Uterine smooth muscle cell (primary cell): ENCODE results near the gene FUT7. TPM values are rescaled to one million over a fixed set of nuclear protein-coding genes. Genes with fewer than 3 reads are reported as not detected.

ENCODE experiments used
- total RNA-seq: library from RNA; depleted of rRNA; stranded (reverse); fragments of >200 nt; gene quantifications from 2 replicates; pipeline ENCODE4 v1.2.3, GENCODE V29; 2014

FUT7 gene
- total RNA-seq, result not detected in 2 replicates

GRCh38 chr9:137031904-137032640 lies at the start of gene FUT7:
Gene FUT7, minus strand, starts transcription at chr9:137032088. Its CDS starts 97 bp downstream, at chr9:137031991.

GRCh38 chr9:137077010-137077747 lies 45.3 kb upstream of the FUT7 start, which contains the start of gene UAP1L1:
Gene UAP1L1, plus strand, starts transcription at chr9:137077517. Its CDS starts 16 bp downstream, at chr9:137077533.

GRCh38 chr9:137070201-137070905 lies 38.5 kb upstream of the FUT7 start, which contains the start of gene SAPCD2:
Gene SAPCD2, minus strand, starts transcription at chr9:137070557. Its CDS starts 97 bp downstream, at chr9:137070460.

GRCh38 chr9:137053944-137054931 lies 22.4 kb upstream of the FUT7 start, which contains the start of gene ENTPD2:
Gene ENTPD2, minus strand, starts transcription at chr9:137054061. Its CDS starts 64 bp downstream, at chr9:137053997.

GRCh38 chr9:137046088-137046787 lies 14.3 kb upstream of the FUT7 start, which contains the start of gene NPDC1:
Gene NPDC1, minus strand, starts transcription at chr9:137046177. Its CDS starts 188 bp downstream, at chr9:137045989.

GRCh38 chr9:137027369-137028262 lies 4.3 kb downstream of the FUT7 start, which contains the start of gene ABCA2:
Gene ABCA2, minus strand, starts transcription at chr9:137028237. Its CDS starts 97 bp downstream, at chr9:137028140.

GRCh38 chr9:136996361-136997292 lies 35.3 kb downstream of the FUT7 start, which contains the start of gene CLIC3:
Gene CLIC3, minus strand, starts transcription at chr9:136996568. Its CDS starts 25 bp downstream, at chr9:136996543.

GRCh38 chr9:136991993-136992818 lies 39.7 kb downstream of the FUT7 start, which contains the start of gene PAXX:
Gene PAXX, plus strand, starts transcription at chr9:136992422. Its CDS starts 22 bp downstream, at chr9:136992444.

GRCh38 chr9:136982232-136983051 lies 49.4 kb downstream of the FUT7 start, which contains the start of gene LCNL1:
Gene LCNL1, plus strand, starts transcription at chr9:136982993. Its CDS starts 594 bp downstream, at chr9:136983587.

Other genes with a start within 250 kb of the FUT7 start
- 52.2 and 62.0 TPM in 2 replicates for gene TMEM141, start 240.7 kb downstream of the FUT7 start, total RNA-seq
- 0.37 TPM in 1 of 2 replicates, not detected in the other for gene CCDC183, start 235.8 kb downstream of the FUT7 start, total RNA-seq
- 66.7 and 87.5 TPM in 2 replicates for gene RABL6, start 224.1 kb downstream of the FUT7 start, total RNA-seq
- gene AJM1, start 189.6 kb downstream of the FUT7 start, total RNA-seq, result 1.4 and 3.5 TPM in 2 replicates
- gene PHPT1, start 182.7 kb downstream of the FUT7 start, total RNA-seq, result 44.4 and 70.9 TPM in 2 replicates
- 1.1 and 3.1 TPM in 2 replicates for gene MAMDC4, start 179.7 kb downstream of the FUT7 start, total RNA-seq
- gene EDF1, start 165.8 kb downstream of the FUT7 start, total RNA-seq, result 265 and 280 TPM in 2 replicates
- gene TRAF2, start 145.6 kb downstream of the FUT7 start, total RNA-seq, result 9.6 and 16.3 TPM in 2 replicates
- gene FBXW5, start 87.3 kb downstream of the FUT7 start, total RNA-seq, result 167 and 192 TPM in 2 replicates
- gene C8G, start 86.8 kb downstream of the FUT7 start, total RNA-seq, result 0.37 TPM in 1 of 2 replicates, not detected in the other
- 0.12 TPM in 1 of 2 replicates, not detected in the other for gene LCN12, start 79.8 kb downstream of the FUT7 start, total RNA-seq
- gene PTGDS, start 54.6 kb downstream of the FUT7 start, total RNA-seq, result 1.2 and 40.7 TPM in 2 replicates
- gene LCNL1, start 49.1 kb downstream of the FUT7 start, total RNA-seq, result 0.66 and 6.4 TPM in 2 replicates
- gene PAXX, start 39.7 kb downstream of the FUT7 start, total RNA-seq, result 23.9 and 25.1 TPM in 2 replicates
- gene CLIC3, start 35.5 kb downstream of the FUT7 start, total RNA-seq, result 0.55 and 3.0 TPM in 2 replicates
- 19.0 and 31.7 TPM in 2 replicates for gene ABCA2, start 3.9 kb downstream of the FUT7 start, total RNA-seq
- 13.3 and 20.9 TPM in 2 replicates for gene NPDC1, start 14.1 kb upstream of the FUT7 start, total RNA-seq
- not detected in 2 replicates for gene ENTPD2, start 22.0 kb upstream of the FUT7 start, total RNA-seq
- gene SAPCD2, start 38.5 kb upstream of the FUT7 start, total RNA-seq, result 7.1 and 18.6 TPM in 2 replicates
- 28.3 and 33.1 TPM in 2 replicates for gene UAP1L1, start 45.4 kb upstream of the FUT7 start, total RNA-seq
- gene MAN1B1, start 54.9 kb upstream of the FUT7 start, total RNA-seq, result 73.2 and 128 TPM in 2 replicates
- 45.3 and 86.1 TPM in 2 replicates for gene DPP7, start 82.6 kb upstream of the FUT7 start, total RNA-seq
- gene GRIN1, start 107.1 kb upstream of the FUT7 start, total RNA-seq, result under 0.01 and 0.11 TPM in 2 replicates
- gene LRRC26, start 138.0 kb upstream of the FUT7 start, total RNA-seq, result not detected in 2 replicates
- gene TMEM210, start 140.0 kb upstream of the FUT7 start, total RNA-seq, result 0.25 TPM in 1 of 2 replicates, not detected in the other
- gene ANAPC2, start 156.5 kb upstream of the FUT7 start, total RNA-seq, result 29.9 and 34.0 TPM in 2 replicates
- 60.9 and 82.4 TPM in 2 replicates for gene SSNA1, start 156.6 kb upstream of the FUT7 start, total RNA-seq
- 6.8 and 8.7 TPM in 2 replicates for gene TPRN, start 168.7 kb upstream of the FUT7 start, total RNA-seq
- 37.1 and 41.5 TPM in 2 replicates for gene TMEM203, start 173.6 kb upstream of the FUT7 start, total RNA-seq
- gene NDOR1, start 173.6 kb upstream of the FUT7 start, total RNA-seq, result 2.6 and 4.8 TPM in 2 replicates
- 0.11 and 0.25 TPM in 2 replicates for gene RNF208, start 190.2 kb upstream of the FUT7 start, total RNA-seq
- gene CYSRT1, start 193.1 kb upstream of the FUT7 start, total RNA-seq, result 0.55 and 0.62 TPM in 2 replicates
- gene RNF224, start 195.4 kb upstream of the FUT7 start, total RNA-seq, result 0.11 TPM in 1 of 2 replicates, not detected in the other
- gene SLC34A3, start 198.8 kb upstream of the FUT7 start, total RNA-seq, result not detected in 2 replicates
- gene TUBB4B, start 209.2 kb upstream of the FUT7 start, total RNA-seq, result 153 and 473 TPM in 2 replicates
- not detected in 2 replicates for gene STPG3, start 219.2 kb upstream of the FUT7 start, total RNA-seq
- 60.7 and 75.9 TPM in 2 replicates for gene NELFB, start 223.2 kb upstream of the FUT7 start, total RNA-seq
- 34.0 and 38.7 TPM in 2 replicates for gene TOR4A, start 245.6 kb upstream of the FUT7 start, total RNA-seq